GM21723 (cell line): ENCODE results near the gene ESYT2.

ENCODE experiments used
- ATAC-seq: cut with Tn5 transposase; IDR thresholded peaks from one replicate; pipeline ENCODE4 v1.9.1; 2021; ENCODE audit warnings: mild to moderate bottlenecking, moderate library complexity; ENCODE audit not compliant: unreplicated experiment

ESYT2 gene

DNA sequence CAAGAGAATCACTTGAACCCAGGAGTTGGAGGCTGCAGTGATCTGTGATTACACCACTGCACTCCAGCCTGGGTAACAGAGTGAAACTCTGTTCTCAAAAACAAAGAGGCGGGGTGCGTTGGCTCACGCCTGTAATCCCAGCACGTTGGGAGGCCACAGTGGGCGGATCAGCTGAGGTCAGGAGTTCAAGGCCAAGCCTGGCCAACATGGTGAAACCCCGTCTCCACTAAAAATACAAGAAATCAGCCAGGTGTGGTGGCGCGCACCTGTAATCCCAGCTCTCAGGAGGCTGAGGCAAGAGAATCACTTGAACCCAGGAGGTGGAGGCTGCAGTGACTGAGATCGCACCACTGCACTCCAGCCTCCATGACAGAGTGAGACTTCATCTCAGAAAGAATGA lies 82.4 kb downstream of the ESYT2 start:
- no peak for ATAC-seq

DNA sequence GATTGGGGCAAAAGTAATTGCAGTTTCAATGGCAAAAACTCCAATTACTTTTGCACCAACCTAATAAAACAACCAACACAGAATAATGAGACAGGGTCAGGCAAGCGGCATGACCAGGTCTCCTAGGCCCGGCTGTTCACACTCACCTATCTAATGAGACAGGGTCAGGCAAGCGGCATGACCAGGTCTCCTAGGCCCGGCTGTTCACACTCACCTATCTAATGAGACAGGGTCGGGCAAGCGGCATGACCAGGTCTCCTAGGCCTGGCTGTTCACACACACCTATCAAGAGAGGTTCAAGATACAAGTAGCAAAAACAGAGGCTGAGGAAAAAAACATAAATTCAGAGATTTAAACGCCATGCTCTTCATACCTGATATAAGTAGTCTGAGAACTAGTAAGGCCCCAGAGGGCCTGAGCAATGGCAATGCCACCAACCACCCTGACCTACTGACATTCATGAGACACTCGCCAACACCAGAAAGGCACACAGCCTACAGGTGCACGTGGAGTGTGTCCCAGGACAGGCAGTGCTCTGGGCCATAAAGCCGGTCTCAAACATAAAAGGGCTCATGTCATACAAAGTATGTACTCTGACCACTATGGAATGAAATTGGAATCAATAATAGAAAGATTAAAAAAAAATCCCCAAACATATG lies 84.1 kb downstream of the ESYT2 start:
- ATAC-seq = no peak

DNA sequence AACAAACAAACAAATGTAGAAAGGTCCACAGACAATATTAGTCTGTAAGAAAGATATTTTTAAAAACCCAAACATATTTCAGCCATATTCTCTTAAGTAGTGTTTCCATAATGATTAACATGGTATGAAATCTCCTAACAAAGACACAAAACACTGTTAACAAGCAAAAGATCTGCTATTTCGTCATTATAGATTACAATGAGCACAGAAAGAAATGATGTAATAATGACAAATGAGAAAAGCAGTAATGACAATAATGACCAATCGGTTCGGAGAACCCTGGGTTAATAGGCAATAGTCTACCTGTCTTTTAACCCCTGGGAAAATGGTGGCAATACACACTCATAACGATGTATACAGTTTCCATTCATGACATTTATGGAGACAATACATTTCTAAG lies 85.2 kb downstream of the ESYT2 start:
- ATAC-seq = no peak

DNA sequence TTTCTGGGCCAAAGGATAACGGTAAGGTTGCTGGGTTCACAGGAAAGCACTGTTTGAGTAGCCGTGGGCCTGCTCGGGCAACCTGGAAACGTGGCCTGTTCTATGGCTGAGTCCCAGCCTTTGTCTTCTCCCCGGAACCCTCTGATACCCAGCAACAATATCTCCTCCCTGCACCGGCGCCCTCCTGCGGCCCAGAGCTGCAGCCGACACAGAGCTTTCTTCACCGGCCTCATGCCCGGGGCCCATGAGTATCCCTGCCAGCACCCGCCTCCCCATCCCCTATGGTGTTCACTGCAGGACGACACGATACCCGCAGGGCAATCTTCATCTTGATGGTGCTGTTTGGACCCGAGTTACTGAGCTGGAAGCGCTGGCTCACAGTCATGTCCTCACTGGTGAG lies 86.1 kb downstream of the ESYT2 start:
- ATAC-seq = no peak

DNA sequence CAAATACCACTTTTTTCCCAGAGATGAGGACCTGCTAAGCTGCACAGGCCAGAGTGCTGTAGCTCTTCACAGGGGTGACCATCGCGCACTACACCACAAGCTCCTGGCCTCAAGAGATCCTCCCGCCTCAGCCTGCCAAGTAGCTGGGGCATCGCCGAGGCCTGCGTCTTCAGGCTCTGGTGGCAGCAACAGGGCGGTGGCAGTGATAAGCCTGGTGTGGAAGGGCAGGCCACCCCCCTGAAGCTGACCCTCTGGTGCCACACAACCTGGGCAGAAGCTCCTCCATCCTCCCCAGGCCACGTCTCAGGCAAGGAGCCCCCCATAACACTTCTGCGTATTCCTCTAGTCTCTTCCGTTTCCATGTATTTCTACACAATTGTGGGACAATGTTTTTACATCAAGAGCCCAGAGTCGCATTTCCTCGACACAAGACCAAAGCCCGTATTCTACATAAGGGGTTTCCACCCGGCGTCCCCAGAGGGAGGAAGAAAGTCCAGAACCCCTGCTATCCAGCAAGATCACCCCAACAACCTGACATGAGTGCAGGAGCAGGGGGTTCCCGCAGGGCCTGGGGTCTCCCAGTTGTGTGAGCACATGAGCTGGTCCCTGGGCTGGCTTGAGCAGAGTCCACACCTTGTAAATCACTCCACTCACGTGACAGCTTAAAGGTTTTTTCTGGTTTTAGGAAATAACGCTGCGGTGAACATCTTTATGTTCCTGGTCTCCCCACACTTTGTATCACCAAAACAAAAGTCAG lies 87.1 kb downstream of the ESYT2 start:
- ATAC-seq = no peak

- no peak for ATAC-seq
Observed at GRCh38 chr7:158741294-158741666, 88.0 kb downstream of the ESYT2 start.

- ATAC-seq = no peak
Observed at GRCh38 chr7:158740657-158741293, 88.5 kb downstream of the ESYT2 start.

DNA sequence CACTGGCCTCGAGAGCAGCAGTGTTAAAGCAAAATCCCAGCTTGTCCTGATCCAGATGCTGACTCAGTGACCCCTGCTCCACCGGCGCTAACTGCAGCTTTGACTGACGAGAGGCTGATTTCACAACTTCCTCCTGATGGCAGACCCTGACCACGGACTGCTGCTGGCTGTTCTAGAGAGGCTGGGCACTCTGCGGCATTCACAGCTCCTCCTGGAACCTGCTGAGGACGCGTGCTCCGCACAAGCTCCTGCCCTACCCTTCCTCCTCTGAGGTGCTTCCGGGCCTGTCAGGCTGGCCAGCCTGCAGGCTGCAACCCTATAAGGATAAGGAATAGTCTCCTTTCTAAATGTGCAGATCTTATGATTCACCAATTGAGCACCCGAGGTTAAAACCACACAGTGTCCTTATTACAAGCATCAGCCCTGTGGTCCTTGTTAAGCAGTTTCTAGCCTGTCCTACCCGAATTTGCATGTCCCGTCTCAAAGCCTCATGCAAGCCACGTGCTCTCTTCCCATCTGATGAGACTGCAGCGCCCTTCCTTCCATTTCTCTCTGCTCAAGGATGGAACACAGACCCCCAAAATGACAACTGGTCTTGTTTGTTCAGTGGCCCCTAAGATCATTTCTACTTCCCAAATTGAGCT lies 89.2 kb downstream of the ESYT2 start:
- ATAC-seq = no peak

GRCh38 chr7:158738841-158739240 lies 90.5 kb downstream of the ESYT2 start:
- no peak for ATAC-seq

GRCh38 chr7:158737064-158737695 lies 92.1 kb downstream of the ESYT2 start:
- ATAC-seq = no peak

DNA sequence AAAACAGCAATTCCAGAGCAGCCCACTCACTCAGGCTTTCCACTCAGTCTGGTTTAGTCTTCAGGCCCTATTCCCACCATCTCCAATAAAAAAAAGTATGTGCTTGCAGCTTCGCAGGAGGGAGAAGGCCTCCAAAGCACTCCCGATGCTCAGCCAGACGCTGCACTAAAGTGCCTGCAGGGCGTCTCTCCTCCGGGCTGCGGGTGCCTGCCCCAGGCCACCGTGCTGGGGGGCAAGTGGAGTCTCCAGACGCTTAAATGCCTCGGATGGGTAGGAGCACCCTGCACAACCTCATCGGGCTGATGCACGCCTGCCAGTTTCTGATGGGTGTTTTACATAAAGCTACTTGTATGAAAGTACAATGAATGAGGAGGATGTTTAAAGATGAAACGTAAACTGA lies 93.4 kb downstream of the ESYT2 start:
- no peak for ATAC-seq

GRCh38 chr7:158734861-158735260 lies 94.4 kb downstream of the ESYT2 start:
- no peak for ATAC-seq

GRCh38 chr7:158733775-158734494 lies 95.4 kb downstream of the ESYT2 start:
- ATAC-seq = no peak

DNA sequence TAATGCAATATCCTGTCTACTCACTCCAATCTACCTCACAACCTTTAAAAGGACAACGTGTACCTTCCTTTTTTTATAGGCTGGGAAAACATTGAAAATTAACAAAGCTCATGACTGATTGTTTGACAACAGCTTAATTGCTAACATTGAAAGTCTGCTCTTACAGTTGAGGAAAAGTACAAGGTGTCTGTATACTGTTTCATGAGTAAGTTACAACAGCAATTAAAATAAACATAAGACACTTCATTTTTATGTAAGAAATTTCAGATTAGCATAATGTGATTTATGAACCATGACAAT lies 96.1 kb downstream of the ESYT2 start:
- no peak for ATAC-seq

GRCh38 chr7:158732494-158733219 lies 96.7 kb downstream of the ESYT2 start:
- no peak for ATAC-seq

DNA sequence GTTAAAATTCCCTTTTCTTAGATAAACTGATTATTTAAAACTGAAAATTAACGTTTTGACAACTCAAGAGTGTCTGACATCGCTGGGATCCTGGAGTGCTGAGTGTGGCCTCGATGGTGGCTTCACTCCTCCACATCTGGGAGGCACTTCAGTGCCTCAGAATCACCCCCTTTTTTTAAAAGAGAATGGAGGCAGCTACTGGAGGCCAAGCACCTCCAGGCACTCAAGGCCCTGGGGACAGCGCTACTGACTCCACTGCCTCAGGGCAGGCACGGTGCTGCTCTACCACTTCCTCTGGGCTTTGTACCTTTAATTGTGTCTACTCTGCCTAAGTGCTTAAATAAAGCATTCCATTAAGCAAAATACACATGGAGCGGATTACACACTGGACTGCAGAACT lies 97.5 kb downstream of the ESYT2 start:
- no peak for ATAC-seq

DNA sequence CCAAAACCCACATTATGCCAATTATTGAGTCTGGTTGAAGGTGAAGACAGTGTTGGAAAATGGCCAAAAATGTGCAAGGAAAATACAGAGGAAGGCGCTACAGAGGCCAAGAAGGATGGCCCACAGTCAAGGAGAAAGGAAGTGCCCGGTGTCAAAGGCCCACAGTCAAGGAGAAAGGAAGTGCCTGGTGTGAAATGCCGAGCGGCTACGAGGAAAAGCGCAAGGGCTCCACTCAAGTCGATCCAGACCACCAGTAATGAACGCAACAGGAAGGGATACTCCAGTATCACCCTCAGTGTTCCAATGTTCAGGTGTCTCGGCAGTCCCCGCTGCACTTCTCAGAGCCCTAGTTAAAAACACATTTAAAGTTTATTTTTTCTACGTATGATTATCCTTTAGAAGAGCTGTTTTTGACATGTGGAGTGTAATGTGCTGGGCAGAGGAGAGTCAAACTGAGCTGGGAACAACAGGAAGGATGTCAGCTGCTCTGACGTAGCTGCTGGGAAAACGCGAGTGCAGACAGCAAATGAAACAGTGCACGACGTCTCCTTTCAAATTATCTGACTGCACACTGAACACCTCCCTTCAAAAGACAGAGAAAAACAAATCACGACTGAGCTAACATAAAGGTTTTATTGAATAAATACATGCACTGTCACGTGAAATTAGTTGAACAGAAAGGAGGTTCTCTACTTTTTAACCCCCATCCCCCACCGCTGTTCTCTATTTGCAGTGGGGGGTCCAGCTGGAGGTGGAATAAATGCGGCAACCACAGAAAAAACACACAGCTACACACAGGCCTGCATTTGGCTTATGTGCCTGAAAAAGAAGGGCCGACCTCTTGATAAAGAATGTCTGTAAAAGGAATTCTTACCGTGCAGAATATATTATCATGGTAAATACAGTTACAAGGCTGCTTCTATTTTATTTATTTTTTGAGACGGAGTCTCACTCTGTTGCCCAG lies 98.6 kb downstream of the ESYT2 start:
- no peak for ATAC-seq

DNA sequence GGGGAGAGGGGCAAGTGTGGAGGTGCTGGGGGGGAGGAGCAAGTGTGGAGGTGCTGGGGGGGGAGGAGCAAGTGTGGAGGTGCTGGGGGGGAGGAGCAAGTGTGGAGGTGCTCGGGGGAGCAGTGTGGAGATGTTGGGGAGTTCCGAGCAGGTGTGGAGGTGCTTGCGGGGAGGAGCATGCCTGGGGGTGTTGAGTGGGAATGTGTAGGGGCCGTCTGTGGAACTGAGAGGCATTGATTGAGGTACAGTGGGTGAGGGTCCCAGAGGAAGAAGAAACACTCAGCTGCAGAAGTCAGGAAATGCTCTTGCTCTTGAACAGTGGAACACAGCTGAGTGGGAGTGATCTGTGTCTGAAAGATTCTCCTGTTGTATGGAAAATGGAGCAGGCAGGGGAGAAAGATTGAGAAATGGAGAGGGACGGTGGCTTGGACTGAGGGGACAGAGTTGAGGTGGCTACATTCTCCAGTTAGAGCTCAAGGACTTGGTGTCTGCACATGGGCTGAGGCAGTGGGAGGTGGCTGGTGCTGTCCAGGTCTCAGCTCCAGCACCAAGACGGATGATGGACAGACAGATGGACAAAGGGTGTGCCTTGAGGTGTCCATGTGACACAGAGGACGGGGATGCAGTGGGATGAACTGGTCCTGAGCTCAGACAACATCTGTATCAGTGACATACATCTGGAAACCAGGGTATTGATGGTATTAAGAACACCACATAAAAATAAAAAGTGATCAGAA lies 99.5 kb downstream of the ESYT2 start:
- ATAC-seq = no peak
